Measurements from ENCODE around the gene NCOR2.

Gene NCOR2

DNA sequence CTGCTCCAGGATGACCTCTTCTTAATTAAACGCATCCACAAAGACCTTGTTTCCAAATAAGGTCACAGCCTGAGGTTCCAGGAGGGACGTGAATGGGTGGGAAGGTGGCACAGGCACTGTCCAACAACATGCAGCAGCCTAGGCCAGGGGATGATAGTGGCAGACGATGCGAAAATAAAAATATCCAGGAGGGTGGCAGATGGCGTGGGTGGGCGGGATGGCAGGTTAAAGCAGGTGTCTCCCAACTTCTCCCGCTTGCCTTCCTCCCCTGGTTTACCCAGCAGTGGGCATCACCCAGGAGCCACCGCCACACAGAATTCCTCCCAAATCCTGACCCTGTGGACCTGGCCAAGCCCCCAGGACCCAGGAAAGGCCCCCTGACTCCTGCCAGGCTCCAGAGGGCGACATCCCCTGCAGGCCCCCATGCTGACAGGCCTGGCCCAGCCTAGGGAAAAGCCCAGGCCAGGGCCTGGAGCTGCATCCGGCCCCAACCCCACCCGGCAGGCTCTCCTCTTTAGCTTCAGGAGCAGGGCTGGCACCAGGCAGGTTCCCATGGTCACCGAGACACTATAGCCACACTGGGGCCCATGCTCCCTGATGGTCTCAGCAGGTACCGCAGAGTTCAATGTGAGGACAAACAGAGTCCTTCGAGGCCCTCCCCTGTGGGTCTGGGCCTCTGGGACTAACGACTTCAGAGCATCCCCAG, 9.7 kb downstream of the NCOR2 start:
- no peak for DNase-seq

DNA sequence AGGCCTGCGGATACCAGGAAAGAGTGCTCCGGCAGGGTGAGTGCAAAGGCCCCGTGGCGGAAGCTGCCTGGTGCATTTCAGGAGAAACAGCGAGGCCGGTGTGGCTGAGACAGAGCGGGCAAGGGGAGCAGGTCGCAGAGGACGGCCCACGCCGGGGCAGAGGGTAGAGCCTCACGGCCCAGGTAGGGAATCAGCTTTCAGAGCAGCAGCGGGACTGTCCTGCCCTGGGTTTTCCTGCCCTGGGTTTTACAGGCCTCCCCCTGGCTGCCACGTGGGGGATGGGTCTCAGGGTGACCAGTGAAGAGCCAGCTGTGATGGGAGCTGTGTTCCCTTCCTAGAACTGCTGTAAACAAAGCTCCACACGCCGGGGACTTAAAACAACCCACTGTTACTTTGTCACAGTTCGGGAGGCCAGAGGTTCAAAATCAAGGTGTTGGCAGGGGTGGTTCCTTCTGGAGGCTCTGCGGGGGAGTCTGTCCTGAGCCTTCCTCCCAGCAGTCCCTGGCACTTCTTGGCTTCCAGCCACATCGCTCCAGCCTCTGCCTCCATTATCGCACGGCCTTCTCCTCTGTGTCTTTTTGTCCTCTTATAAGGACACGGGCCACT, 10.4 kb downstream of the NCOR2 start:
- DNase-seq, result no peak

DNA sequence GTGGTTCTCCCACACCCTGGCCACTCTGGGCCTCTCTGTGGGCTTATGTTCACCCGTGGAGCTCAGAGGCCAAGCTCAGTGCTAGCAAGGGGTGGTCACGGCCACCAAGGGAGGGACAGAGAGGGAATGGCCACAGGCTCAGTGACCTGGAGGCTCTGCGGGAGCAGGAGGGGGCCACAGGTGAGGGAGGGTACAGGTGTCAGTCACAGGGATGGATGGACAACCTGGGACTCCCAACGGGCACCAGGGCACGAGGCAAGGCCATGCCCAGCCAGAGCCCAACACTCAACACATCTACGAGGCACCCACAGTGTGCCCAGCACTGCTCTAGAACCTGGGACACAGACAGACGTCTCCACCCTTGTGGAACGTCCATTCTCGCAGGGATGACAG, 11.3 kb downstream of the NCOR2 start:
- DNase-seq, result no peak

DNA sequence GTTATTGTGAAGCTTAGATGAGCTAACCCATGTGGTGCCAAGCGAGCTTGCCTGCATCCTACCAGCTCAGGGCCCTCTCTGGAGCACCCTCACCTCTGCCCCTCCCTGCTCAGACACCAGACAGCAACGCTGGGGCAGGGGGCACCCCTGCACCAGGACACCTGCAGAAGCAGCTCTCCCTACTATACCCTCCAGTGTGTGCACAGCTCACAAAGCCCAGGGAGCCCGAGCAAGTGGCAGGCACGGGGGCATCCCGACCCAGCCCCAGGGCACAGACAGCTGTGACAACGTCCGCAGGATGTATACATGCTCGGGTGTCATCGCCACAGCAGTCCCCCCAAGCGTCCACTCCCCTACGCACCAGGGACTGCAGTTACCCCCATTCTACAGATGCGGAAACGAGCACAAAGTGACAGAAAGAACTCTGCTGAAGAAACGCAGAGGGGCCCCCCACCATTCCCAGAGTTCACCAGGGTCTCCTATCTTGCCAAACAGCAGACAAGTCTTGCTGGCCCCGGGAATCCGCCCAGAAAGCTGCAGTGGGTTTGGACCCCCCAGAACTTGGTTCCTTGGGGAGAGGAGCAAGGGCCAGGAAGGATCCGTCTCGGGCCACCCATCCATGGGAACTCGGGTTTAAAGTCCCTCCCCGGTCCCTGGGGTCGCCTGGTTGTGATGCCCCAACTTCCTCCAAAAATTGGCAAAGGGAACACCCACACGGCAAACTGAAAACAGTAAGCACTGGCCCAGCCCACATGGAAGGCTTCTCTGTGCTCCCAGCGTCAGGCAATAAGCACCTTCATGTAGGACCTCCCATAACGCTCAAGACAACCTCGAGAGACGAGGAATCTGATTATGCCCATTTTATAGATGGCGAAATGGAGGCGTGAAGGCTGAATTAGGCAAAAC, 12.0 kb downstream of the NCOR2 start:
- DNase-seq, result no peak

DNA sequence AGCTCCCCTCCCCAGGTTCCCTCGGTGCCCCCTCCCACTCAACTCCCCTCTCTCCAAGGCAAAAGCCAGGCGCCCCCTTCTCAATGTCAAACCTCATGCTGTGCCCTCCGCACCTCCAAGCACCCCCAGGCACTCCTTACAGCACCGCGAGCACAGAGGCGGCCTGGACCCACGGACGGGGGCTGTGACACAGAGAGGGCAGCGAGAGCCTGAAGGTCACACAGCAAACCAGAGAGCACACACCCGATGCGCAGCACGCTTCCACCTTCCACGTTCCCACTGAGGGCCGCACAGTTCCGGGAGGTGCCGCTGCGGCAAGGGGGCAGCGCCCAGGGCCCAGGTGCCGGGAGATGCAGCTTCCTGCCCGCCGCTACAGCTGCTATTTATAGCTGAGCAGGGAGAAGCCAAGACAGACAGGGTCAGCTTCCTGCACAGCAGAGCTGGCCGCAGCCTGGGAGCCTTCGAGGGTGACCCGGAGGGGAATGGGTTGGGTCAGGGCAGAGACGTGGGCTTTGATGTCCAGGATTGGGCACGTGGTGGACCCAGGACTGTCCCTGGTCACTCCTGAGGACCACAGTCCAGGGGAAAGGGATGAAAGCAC, 12.9 kb downstream of the NCOR2 start:
- DNase-seq, result no peak

DNA sequence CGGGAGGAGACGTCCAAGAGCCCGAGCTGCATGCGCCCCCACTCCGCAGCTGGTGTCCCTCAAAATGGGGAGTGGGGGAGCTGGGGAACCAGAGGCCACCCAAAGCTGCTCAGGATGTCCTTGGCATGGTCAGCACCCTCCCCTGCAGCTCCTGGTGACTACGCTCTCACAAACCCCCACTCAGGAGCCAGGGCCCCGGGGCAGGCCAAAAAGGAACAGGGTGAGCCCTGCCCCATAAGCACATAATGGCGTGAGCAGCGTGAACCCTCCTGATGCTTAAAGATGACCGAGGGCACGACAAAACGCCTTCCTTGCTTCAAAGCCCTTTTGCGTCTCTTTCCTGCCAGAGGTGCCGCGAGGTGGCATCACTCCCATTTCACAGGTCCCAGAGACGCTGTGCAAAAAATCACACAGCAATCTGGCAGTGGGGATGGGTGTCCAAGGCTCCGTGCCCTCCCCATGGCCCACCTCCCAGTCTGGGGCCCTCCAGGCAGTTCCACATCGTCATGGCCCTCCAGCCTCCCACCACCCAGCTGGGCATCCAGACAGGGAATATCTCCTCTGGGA, 13.5 kb downstream of the NCOR2 start:
- DNase-seq, result no peak

DNA sequence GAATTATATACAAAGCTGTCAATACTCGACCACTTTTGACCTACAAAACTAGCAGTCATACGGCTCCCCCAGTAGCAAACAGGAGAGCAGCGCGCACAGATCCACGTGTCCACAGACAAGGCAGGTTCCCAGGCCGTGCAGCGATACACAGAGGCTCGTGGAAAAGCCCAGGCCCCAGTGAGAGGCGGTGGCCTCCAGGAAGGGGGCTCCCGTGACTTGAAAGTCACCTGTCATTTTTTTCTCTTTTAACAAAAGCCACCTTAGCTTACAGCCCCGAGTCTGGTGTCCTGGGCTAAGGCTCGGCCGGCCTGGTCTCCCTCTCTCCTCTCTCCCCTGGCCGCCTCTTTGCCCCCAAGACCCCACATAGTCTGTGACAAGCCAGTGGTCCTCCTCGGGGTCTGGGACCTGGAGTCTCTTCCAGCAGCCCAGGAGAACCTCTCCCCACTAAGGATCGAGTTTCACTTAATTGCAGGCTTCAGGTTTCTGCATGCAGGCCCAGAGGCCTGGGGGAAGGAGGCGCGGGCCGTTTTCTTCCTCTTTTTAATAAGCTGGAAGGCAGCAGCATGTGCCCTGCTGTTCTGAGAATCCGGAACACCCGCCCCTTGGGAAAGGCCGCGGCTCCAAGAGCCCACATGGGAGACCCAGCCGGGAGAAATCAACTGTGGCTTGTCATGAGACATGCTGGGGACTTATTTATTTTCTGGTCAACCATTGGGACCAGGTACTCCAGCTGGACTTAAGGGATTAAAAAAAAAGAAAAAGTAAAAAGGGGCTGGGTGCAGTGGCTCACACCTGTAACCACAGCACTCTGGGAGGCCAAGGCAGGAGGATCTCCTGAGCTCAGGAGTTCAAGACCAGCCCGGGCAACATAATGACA, 15.9 kb downstream of the NCOR2 start:
- DNase-seq, result no peak

DNA sequence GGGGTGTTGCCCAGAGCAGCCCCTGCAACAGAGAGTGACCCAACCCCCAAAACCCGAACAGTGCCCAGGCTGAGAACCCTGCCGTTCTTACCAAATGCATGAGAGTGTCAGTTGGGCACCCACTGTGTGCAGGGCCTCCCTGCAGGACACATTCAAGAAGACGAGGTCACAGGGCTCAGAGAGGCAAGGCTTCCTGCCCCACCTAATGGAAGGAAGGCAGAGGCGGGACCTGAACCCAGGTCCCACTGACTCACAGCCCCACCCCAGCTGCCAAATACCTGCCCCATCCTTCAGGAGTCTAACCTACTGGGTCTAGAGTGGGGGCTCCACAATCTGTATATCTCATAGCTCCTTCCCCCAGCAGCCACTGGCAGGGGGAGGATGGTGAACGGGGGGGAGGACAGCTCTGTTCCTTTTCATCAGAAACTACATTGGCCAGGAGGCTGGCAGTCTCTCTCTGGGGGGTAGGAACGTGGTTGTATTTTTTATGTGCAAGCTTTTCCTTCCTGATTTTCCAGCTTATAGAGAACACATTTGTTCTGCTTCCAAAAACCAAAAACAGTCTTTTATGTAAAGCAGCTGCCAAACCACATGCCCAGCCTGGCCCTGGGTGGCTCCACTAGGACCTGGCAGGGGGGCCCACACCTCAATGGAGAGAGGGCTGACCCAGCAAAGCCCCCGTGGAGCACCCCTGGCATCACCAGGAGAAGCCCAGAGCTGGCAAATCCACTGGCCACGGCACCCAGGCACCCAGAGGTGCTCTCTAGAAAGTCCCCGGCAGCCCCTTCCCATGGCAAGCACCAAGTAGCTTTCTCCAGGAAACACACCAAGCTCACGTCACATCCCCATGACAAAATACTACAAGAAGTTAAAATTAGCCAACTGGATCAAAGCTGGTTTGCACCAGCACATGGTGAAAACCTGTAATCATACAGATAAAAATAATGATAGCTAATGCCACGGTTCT, 17.0 kb downstream of the NCOR2 start:
- DNase-seq, result no peak

DNA sequence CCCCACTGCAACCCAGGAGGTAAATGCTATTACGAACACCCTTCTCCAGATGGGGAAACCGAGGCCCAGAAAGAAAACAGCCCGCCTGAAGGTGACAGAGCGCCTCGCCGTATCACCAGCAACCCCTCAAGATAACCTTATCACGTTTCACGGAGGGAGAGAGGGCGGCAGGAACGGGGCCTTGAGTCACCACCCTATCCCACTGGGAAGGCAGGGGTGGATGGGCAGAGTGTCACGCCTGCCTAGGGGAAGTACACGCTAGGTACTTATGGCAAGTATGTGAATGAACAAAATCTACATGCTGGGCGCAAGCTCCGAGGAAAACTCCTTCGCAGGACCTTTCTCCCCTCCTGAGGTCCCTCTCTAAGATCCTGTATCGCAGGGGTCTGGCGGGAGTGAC, 17.8 kb downstream of the NCOR2 start:
- no peak for DNase-seq

DNA sequence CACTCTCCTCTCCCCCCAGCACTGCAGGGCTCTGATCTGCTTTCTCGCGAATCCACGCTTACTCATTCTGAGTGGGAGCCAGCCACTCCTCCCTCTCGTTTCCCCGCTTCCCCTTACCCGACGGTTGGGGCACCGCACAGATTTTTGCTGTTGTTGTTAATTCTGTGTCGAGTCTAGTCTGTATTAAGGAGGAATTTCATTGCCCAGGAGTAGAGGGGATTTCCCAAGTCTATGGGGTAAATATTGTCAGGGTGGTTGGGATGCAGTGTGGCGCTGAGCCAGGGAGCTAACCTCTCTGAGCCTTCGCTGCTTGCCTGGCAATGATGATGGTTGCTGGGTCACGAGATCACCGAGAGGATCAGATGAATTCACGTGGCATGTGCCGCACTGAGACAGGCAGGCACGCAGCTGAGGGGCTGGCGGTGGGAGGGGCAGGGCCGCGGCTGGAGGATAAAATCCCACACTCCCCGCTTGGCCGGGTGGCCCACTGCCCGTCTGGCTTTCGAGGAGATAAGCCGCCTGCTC, 18.5 kb downstream of the NCOR2 start:
- no peak for DNase-seq

DNA sequence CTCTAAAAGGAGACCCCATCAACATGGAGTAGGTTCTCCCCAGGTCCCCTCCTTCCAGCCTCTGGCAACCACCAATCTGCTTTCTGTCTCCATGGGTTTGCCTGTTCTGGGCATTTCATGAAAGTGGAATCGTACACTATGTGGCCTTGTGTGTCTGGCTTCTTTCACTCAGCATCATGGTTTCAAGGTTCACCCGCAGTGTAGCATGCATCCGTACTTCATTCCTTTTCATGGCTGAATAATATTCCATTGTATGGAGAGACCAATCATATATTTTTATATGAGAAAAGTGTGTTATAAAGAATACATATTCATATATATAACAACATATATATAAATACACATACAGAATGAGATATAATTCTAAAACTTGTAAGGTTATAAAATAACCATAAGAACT, 19.8 kb downstream of the NCOR2 start:
- no peak for DNase-seq

DNA sequence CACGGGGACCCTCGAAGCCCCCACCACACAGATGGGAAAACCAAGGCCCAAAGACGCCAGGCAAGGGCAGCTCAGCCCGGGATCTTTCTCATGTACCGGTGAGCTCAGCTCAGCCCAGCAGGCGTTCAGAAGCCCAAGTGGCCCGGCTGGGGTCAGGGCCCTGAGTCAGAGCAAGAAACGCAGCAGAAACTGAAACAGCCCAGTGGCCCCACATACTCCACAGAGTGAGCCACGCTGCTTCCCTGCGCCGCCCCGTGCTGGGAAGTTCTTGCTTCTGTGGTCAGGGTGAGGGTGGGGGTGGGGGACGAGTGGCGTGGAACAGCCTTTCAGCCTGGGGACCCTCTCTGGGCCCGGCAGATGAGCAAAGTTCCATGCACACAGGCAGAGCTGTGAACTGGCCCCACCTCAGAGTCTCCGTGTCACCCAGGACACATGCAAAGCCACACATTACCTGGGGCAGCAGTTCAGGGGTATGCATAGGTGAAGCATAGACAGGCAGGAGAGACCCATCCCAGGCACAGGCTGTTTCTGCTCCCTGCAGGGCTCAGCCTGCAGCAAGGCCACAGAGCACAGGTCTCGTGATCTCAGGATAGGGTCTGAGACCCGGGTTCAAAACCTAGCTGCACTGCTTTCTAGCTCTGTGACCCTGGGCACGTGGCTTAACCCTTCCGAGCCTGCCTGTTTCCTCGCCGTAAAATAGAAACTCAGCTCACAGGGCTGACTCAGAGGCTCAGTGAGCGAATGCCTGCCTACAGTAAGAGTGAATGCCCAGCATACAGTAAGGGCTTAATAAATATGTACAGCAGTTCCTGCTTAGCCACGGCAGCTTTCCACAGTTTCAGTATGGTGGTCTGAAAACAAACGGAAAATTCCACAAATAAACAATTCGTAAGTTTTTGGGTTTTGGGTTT, 21.6 kb downstream of the NCOR2 start:
- no peak for DNase-seq

DNA sequence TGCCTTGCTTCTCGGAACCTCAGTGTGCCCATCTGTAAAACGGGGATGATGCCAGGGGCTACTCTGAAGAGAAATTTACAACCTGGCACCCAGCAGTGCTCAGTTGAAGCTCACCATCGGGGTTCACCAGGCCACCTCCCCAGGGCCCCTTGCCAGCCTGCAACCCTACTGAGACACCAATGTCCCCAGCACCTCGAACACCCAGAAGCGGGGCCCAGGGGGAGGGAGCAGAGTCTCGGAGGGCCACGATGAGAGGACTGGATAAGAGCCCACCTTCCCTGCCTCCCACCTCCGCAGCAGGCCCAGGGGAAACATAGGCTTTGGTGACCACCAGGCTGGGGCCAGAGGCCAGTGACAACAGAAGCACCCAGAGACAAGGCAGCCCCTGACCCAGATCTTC, 22.4 kb downstream of the NCOR2 start:
- no peak for DNase-seq

DNA sequence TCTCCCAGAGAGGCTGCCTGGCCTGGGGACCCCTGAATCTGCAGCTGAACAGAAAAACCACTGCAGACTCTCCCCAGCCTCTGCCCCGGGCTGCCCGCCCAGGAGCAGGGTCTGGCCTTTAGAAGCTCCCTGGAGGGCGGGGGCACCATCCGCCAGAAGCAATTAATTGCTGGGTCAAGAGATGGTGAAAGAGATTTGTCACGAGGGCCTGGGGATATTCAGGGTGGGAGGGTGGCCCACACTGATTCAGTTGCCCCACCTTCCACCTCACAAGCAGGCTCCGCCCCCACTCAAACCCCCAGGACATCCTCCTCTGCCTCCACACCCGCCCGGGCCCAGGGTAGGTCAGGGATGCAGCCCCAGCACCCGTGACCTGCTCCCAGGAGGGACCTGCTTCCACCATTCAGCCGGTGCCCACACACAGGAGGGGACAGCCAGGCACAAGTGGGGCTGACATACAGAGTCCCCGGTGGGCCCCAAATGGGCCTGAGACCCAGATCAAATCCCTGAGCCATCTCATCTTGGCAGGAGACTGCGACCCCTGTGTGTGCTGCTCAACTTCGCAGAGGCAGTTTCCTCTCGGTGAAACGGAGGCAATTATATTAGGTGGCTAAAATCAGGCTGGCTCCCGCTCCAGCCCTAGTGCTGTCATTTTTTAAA, 23.0 kb downstream of the NCOR2 start:
- no peak for DNase-seq

DNA sequence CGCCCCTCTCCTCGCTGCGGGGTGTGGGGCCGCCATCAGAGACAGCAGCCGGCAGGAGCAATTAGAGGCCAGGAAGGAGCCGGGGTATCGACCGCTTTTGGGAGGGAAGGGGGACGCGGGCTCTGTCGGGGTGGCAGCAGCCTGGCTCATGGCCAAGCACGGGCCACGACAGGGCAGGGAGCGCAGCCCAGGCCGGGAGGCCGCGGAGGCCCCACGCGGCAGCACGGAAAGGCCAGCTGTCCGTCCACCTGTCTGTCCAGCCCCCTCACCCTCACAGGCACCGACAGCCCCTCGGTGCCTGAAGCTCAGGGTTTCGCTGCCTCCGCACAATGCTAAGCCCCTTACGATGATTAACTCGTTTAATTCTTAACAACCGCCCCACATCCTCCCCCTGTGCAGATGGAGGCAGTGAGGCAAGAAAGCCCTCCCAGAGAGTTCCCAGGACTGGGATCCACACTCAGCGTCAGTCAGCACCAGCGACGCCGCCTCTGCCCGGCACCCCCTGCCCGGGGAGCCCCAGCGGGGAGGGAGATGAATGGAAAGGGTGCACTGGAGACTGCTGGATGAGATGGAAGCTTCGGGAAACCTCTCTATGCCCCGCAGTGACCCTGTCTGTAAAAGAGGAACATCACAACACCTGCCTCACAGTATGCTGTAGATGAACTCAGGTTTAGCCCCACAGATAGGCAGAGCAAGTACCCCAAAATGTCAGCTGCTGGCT, 23.7 kb downstream of the NCOR2 start:
- no peak for DNase-seq

DNA sequence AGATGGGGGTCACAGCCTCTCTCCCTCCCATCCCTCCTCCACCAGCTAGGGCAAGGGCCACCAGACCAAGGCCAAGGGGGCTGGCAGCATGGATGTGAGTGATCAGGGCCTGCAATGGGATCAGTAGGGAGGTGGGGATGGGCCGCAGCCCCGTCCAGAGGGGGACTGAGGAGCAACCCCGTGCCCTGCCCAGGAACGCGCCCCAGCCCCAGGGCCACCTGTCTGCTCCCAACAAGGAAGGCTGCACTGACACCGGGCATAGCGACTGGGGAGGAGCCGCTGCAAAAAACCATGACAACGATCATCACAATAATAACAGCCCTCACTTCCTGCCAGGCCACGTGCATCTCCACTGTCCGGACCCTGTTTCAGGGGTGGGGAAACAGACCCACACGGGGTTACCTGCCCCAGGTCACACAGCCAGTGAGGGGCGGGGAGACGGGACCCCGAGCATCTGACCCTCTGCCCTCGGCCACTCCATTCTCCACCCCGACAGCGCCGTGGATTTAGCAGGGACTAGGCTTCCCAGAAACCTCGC, 24.3 kb downstream of the NCOR2 start:
- DNase-seq, result no peak

DNA sequence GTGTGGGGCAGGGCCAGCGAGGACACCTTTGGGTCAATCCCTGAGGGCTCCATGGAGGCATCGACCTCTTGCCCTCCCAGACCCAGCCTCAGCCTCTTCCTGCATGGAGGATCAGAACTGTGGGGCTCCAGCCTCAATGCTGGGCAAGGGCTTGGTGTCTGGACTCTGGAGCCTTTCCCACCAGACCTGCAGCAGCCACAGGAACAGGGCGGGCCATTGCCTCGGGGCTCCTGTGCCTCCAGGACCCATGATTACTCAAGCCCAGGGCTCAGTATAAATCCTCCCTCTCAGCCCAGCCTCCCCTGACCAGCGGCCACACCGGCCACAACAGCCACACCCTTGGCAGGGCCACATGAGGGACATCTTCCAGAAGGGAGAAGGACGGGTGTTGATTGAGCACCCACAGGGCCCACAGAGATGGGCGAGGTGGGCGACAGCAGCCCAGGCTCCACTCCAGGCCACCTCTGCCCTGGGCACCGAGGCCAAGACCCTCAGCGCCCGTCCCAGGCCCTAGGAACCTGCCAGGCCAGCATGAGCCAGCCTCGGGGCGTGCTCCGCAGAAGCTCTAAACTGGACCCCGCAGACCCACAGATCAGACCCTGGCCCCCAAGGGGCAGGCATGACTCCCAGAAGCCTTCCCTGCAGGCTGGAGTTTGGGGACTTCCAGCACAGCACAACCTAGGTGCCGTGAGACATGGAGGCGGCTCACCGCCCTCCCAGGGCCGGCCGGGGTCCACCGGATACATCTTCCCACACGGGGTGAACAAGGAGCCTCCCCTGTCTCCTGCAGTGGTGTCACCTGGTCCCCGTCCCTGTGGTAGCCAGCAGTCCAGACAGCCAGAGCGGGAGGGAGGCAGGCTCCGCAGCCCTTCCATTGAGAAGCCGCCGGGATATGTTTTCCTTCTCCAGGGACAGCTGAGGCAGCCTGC, 25.1 kb downstream of the NCOR2 start:
- no peak for DNase-seq

All from activated gamma-delta T cell (primary cell).